H9 (cell line): Measurements from ENCODE around the gene RAB35. TPM values are rescaled to one million over a fixed set of nuclear protein-coding genes. Genes with fewer than 3 reads are reported as not detected.

Source experiments
- DNase-seq: peaks from one replicate; pipeline ENCODE4 v3.0.0-alpha.2; 2017
- H2AFZ ChIP-seq: one replicate; pipeline ENCODE4 v1.6.1; 2013; ENCODE audit warnings: mild to moderate bottlenecking, low read length, control low read depth, moderate library complexity
- H2AK5ac ChIP-seq: 2 replicates; pipeline ENCODE4 v1.6.1; 2013; ENCODE audit warnings: low read length, control low read depth, mixed read lengths; ENCODE audit not compliant: insufficient read length
- H2BK120ac ChIP-seq: one replicate; pipeline ENCODE4 v1.6.1; 2013; ENCODE audit warnings: low read depth, mild to moderate bottlenecking, low read length, control low read depth, inconsistent platforms; ENCODE audit not compliant: poor library complexity, severe bottlenecking
- H2BK12ac ChIP-seq: 2 replicates; pipeline ENCODE4 v1.6.1; 2013; ENCODE audit warnings: low read length, control low read depth, mixed read lengths, low read depth; ENCODE audit not compliant: insufficient read length
- H2BK15ac ChIP-seq: 2 replicates; pipeline ENCODE4 v1.6.1; 2013; ENCODE audit warnings: low read depth, low read length, control low read depth
- H2BK20ac ChIP-seq: one replicate; pipeline ENCODE4 v1.6.1; 2013; ENCODE audit warnings: low read depth, mild to moderate bottlenecking, low read length, control low read depth, inconsistent platforms; ENCODE audit not compliant: poor library complexity, severe bottlenecking
- H2BK5ac ChIP-seq: 2 replicates; pipeline ENCODE4 v1.6.1; 2013; ENCODE audit warnings: low read length, control low read depth, mixed read lengths; ENCODE audit not compliant: insufficient read length
- H3K14ac ChIP-seq: 2 replicates; pipeline ENCODE4 v1.6.1; 2013; ENCODE audit warnings: low read length, control low read depth; ENCODE audit not compliant: insufficient read depth
- H3K18ac ChIP-seq: 2 replicates; pipeline ENCODE4 v1.6.1; 2013; ENCODE audit warnings: low read depth, mild to moderate bottlenecking, mixed read lengths, low read length, control low read depth; ENCODE audit not compliant: insufficient read length
- H3K23ac ChIP-seq: 2 replicates; pipeline ENCODE4 v1.6.1; 2013; ENCODE audit warnings: low read length, control low read depth, mixed read lengths, low read depth; ENCODE audit not compliant: insufficient read length
- H3K23me2 ChIP-seq: 2 replicates; pipeline ENCODE4 v1.6.1; 2013; ENCODE audit warnings: low read depth, mild to moderate bottlenecking, mixed read lengths, low read length, control low read depth; ENCODE audit not compliant: insufficient read length, poor library complexity, severe bottlenecking
- H3K27ac ChIP-seq: 2 replicates; pipeline ENCODE4 v1.5.1; 2013; ENCODE audit warnings: low read length, control low read depth, mixed read lengths, low read depth; ENCODE audit not compliant: insufficient read length
- H3K27me3 ChIP-seq: 2 replicates; pipeline ENCODE4 v1.6.1; 2013; ENCODE audit warnings: low read length, control low read depth, inconsistent platforms; ENCODE audit not compliant: insufficient read depth
- H3K4ac ChIP-seq: 2 replicates; pipeline ENCODE4 v1.6.1; 2013; ENCODE audit warnings: low read depth, mild to moderate bottlenecking, control low read depth, inconsistent platforms, low read length, moderate library complexity
- H3K4me1 ChIP-seq: 2 replicates; pipeline ENCODE4 v1.6.1; 2013; ENCODE audit warnings: low read length, control low read depth, inconsistent platforms; ENCODE audit not compliant: insufficient read depth
- H3K4me2 ChIP-seq: 2 replicates; pipeline ENCODE4 v1.6.1; 2013; ENCODE audit warnings: low read length, control low read depth, mixed read lengths; ENCODE audit not compliant: insufficient read length, insufficient read depth
- H3K56ac ChIP-seq: 2 replicates; pipeline ENCODE4 v1.6.1; 2013; ENCODE audit warnings: low read depth, mild to moderate bottlenecking, mixed read lengths, low read length, control low read depth; ENCODE audit not compliant: insufficient read length
- H3K79me1 ChIP-seq: 2 replicates; pipeline ENCODE4 v1.6.1; 2013; ENCODE audit warnings: low read depth, mild to moderate bottlenecking, moderate library complexity, low read length, control low read depth, inconsistent platforms; ENCODE audit not compliant: insufficient read depth, poor library complexity, severe bottlenecking
- H3K79me2 ChIP-seq: 2 replicates; pipeline ENCODE4 v1.6.1; 2013; ENCODE audit warnings: low read length, control low read depth, inconsistent platforms; ENCODE audit not compliant: insufficient read depth
- H3K9ac ChIP-seq: 2 replicates; pipeline ENCODE4 v1.6.1; 2013; ENCODE audit warnings: low read length, control low read depth, mixed read lengths; ENCODE audit not compliant: insufficient read length; ENCODE audit errors: extremely low read depth
- H3K9me3 ChIP-seq: one replicate; pipeline ENCODE4 v1.6.1; 2013; ENCODE audit warnings: low read depth, low read length, inconsistent platforms; ENCODE audit not compliant: control insufficient read depth
- H3T11ph ChIP-seq: one replicate; pipeline ENCODE4 v1.6.1; 2013; ENCODE audit warnings: mild to moderate bottlenecking, low read length, control low read depth, inconsistent platforms
- H4K20me1 ChIP-seq: one replicate; pipeline ENCODE4 v1.6.1; 2013; ENCODE audit not compliant: control insufficient read depth, insufficient read length, insufficient read depth
- H4K5ac ChIP-seq: 2 replicates; pipeline ENCODE4 v1.6.1; 2013; ENCODE audit warnings: low read depth, mild to moderate bottlenecking, mixed read lengths, low read length, control low read depth; ENCODE audit not compliant: insufficient read length
- H4K8ac ChIP-seq: replicated peaks from 2 replicates; pipeline ENCODE4 v1.6.1; 2013; ENCODE audit warnings: low read length, control low read depth, mixed read lengths, low read depth; ENCODE audit not compliant: insufficient read length
- H4K91ac ChIP-seq: 2 replicates; pipeline ENCODE4 v1.6.1; 2013; ENCODE audit warnings: low read depth, mild to moderate bottlenecking, moderate library complexity, mixed read lengths, low read length, control low read depth; ENCODE audit not compliant: insufficient read length
- H3K27ac Mint-ChIP-seq, 3 experiments: 2 replicates in 2 of 3; 3 replicates in 1 of 3; pipeline ENCODE4 v1.8.0; 2020 to 2021; ENCODE audit warnings: mixed read lengths in 3 of 3, mild to moderate bottlenecking in 1 of 3, moderate library complexity in 1 of 3
- H3K27me3 Mint-ChIP-seq: 2 replicates; pipeline ENCODE4 v1.8.0; 2021; ENCODE audit warnings: low read depth, mild to moderate bottlenecking, moderate library complexity, mixed read lengths
- H3K36me3 Mint-ChIP-seq, 3 experiments: 2 replicates in 2 of 3; 3 replicates in 1 of 3; pipeline ENCODE4 v1.8.0; 2020 to 2021; ENCODE audit warnings: low read depth in 3 of 3, mixed read lengths in 3 of 3; ENCODE audit not compliant: insufficient read depth in 1 of 3
- H3K4me1 Mint-ChIP-seq, 2 experiments: 2 replicates each; pipeline ENCODE4 v1.8.0; 2020; ENCODE audit warnings: mixed read lengths in 2 of 2
- H3K4me3 Mint-ChIP-seq, 2 experiments: 2 replicates in 1 of 2; 3 replicates in 1 of 2; pipeline ENCODE4 v1.8.0; 2020 to 2021; ENCODE audit warnings: mild to moderate bottlenecking in 2 of 2, mixed read lengths in 2 of 2, moderate library complexity in 1 of 2
- H3K9me3 Mint-ChIP-seq, 2 experiments: 2 replicates in 1 of 2; 3 replicates in 1 of 2; pipeline ENCODE4 v1.8.0; 2020; ENCODE audit warnings: mild to moderate bottlenecking in 2 of 2, mixed read lengths in 2 of 2, moderate library complexity in 1 of 2
- WGBS: extraction: QIAGEN DNeasy Blood & Tissue Kit; methylation state at CpG from one replicate; pipeline ENCODE4 v1.1.7; 2013; ENCODE audit warnings: missing lambda C conversion rate, low lambda C conversion rate, mixed read lengths; ENCODE audit not compliant: insufficient read length; ENCODE audit errors: extremely low coverage; 5-methylcytosine and 5-hydroxymethylcytosine counted together
- total RNA-seq: library from RNA; stranded (reverse); gene quantifications from 2 replicates; pipeline ENCODE4 v1.2.1, GENCODE V29; 2021
- TF ChIP-seq, protein P1 (sequence below): fragments of 200-600 bp; sonication (generic); conservative IDR thresholded peaks from 3 replicates; pipeline ENCODE4 v1.8.0; 2021; ENCODE audit warnings: antibody characterized with exemption, mild to moderate bottlenecking

RAB35 gene
- total RNA-seq, 1 experiment from 2014 or later: 60.0 TPM

DNA sequence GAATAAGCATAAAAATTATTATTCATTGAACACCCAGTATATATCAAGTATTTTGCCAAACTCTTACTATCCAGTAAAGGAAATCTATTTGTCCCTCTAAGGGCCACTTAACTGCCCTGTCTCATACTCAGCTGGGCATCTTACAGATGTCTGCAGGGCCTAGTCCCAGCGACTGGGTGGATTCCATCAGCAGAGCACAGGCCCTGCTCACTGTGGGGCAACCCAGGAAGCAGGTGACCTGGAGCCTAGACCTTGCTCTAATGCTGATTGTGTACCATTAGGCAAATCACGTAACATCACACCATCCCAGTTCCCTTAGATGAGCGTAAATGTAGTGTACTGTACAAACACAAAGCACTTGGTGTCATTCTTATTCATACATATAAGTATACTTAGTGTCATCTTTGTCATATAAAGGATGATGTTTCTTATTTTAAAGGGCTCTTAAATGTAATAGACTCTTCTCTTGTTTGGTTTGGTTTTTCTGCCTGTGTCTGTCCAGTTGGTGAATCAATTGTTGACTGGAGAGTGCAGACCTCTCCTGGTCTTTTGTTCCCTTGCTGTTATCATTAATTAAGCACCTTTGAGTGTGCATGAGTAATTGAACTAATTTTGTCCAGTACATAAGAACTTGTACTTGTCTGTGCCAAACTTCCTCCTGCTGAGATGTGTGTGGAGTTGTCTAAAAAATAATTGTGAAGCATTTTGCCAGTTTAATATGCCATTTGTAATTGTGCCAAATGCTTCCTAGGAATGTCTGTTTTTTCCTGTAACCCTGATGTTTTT lies 49.3 kb downstream of the RAB35 start:
- no peak overlapping the region for H2BK5ac ChIP-seq
- Mint-ChIP-seq H3K9me3 (no peaks in the 10 kb centered on the region), H3K4me1 (peaks cover 6 to 9% of the 10 kb centered on the region in 2 experiments), H3K4me3 (no peak overlapping the region), H3K36me3 (peaks cover 0 to 2% (median 0%) of the 10 kb centered on the region in 3 experiments; a peak in 3 of 7 replicates), H3K27ac (no peak overlapping the region), H3K27me3 (no peaks in the 10 kb centered on the region; the same call in 1 of the 2 replicates)
- no peak overlapping the region for H4K91ac ChIP-seq
- H3K18ac ChIP-seq: no peak overlapping the region
- no peak overlapping the region for H2AK5ac ChIP-seq
- DNase-seq: no peak
- no CpG with 5 or more reads among the region's 3 CpGs for WGBS
- H3K4me1 ChIP-seq: no peaks in the 10 kb centered on the region
- H3K27me3 ChIP-seq: no peaks in the 10 kb centered on the region
- no peak overlapping the region for H3T11ph ChIP-seq
- H3K23ac ChIP-seq: no peak overlapping the region
- H2BK20ac ChIP-seq: no peak overlapping the region
- H3K27ac ChIP-seq: no peak overlapping the region
- no peak overlapping the region for H2BK120ac ChIP-seq
- H3K14ac ChIP-seq: no peak overlapping the region
- no peak overlapping the region for H3K9ac ChIP-seq
- no peak overlapping the region for H4K8ac ChIP-seq
- H2BK12ac ChIP-seq: no peak overlapping the region
- no peak overlapping the region for H3K4me2 ChIP-seq
- H3K79me1 ChIP-seq: no peaks in the 10 kb centered on the region
- TF ChIP-seq, protein P1, sequence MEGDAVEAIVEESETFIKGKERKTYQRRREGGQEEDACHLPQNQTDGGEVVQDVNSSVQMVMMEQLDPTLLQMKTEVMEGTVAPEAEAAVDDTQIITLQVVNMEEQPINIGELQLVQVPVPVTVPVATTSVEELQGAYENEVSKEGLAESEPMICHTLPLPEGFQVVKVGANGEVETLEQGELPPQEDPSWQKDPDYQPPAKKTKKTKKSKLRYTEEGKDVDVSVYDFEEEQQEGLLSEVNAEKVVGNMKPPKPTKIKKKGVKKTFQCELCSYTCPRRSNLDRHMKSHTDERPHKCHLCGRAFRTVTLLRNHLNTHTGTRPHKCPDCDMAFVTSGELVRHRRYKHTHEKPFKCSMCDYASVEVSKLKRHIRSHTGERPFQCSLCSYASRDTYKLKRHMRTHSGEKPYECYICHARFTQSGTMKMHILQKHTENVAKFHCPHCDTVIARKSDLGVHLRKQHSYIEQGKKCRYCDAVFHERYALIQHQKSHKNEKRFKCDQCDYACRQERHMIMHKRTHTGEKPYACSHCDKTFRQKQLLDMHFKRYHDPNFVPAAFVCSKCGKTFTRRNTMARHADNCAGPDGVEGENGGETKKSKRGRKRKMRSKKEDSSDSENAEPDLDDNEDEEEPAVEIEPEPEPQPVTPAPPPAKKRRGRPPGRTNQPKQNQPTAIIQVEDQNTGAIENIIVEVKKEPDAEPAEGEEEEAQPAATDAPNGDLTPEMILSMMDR: no peak
- peaks cover 2% of the 10 kb centered on the region; the same call in 1 of the 2 replicates for H3K79me2 ChIP-seq
- H3K23me2 ChIP-seq: no peaks in the 10 kb centered on the region
- H2AFZ ChIP-seq: no peak overlapping the region
- H3K9me3 ChIP-seq: no peaks in the 10 kb centered on the region
- H3K4ac ChIP-seq: no peak overlapping the region
- no peak overlapping the region for H2BK15ac ChIP-seq
- H4K20me1 ChIP-seq: no peaks in the 10 kb centered on the region
- H3K56ac ChIP-seq: no peak overlapping the region
- H4K5ac ChIP-seq: no peak overlapping the region
